RWPE1 (cell line): Measurements from ENCODE around the gene TRPM6.
"Not testable (repeated sequence)": the region's sequence is repeated elsewhere in the genome, so short reads cannot be mapped to it uniquely, and the experiment has no call there.

ENCODE experiments used
- CTCF ChIA-PET: fragments of 350-600 bp; sonication (Branson Sonifier 250); formaldehyde crosslinking; extraction: SDS; loops from one replicate; lab custom pipeline; 2021; lab: Yijun Ruan, JAX
- POLR2A ChIA-PET: fragments of 400-600 bp; formaldehyde crosslinking; extraction: SDS; loops from one replicate; lab custom pipeline; 2020; ENCODE audit warnings: antibody characterized with exemption; ENCODE audit not compliant: low non-redundant PET; lab: Yijun Ruan, JAX
- DNase-seq: peaks from one replicate; pipeline ENCODE4 v3.0.0; 2012; ENCODE audit warnings: low spot score
- H3K27ac ChIP-seq: fragments of 450-650 bp; 2 replicates; pipeline ENCODE4 v1.5.1; 2017
- TF ChIP-seq, protein P1 (sequence below): fragments of 450-650 bp; conservative IDR thresholded peaks from 2 replicates; pipeline ENCODE4 v1.5.1; 2017; ENCODE audit warnings: low read depth, mild to moderate bottlenecking

The TRPM6 gene

DNA sequence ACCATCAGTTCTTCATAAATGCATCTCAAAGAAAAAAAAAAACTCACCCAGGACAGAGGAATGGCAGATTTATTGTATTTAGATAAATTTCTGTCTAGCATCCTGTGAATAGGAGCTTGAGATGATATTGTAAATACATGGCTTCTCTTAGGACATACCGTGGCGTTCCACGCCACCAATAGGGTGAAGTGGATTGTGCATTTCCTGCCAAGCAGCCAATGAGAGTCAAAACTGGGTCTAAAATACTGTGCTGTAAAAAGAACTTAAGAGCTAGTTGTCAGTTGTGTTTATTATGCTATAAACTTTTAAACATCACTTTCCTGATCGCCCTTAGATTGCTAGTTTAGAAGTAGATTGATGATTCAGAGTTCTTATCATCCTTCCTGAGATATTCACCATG lies 20.9 kb upstream of the TRPM6 start:
- POLR2A ChIA-PET: no interaction called here
- no peak overlapping the region for H3K27ac ChIP-seq
- CTCF ChIA-PET: no interaction called here
- no peak for DNase-seq
- TF ChIP-seq, protein P1, sequence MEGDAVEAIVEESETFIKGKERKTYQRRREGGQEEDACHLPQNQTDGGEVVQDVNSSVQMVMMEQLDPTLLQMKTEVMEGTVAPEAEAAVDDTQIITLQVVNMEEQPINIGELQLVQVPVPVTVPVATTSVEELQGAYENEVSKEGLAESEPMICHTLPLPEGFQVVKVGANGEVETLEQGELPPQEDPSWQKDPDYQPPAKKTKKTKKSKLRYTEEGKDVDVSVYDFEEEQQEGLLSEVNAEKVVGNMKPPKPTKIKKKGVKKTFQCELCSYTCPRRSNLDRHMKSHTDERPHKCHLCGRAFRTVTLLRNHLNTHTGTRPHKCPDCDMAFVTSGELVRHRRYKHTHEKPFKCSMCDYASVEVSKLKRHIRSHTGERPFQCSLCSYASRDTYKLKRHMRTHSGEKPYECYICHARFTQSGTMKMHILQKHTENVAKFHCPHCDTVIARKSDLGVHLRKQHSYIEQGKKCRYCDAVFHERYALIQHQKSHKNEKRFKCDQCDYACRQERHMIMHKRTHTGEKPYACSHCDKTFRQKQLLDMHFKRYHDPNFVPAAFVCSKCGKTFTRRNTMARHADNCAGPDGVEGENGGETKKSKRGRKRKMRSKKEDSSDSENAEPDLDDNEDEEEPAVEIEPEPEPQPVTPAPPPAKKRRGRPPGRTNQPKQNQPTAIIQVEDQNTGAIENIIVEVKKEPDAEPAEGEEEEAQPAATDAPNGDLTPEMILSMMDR: no peak

DNA sequence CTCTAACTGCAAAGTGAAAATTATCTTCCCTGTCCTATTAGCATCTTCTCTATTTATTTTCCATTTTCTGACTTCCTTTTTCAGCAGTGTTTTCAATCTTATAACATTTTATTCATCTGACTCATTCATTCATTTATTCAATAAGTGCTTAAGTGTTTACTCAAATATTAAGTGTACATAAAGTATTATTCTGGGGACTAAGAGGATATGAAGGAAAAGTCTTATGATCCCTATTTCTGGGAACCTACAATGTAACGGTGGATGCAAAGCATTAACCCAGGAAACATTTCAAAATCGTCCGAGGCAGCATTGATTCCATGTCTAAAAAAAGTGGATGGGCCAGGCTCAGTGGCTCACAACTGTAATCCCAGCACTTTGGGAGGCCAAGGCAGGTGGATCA lies 19.4 kb upstream of the TRPM6 start:
- POLR2A ChIA-PET: no interaction called here
- DNase-seq: no peak
- H3K27ac ChIP-seq: no peak overlapping the region
- TF ChIP-seq, protein P1: no peak
- CTCF ChIA-PET: interaction anchor here (0.6 kb wide), 1 partner anchor 308 kb away, joined by 3 read pairs; no protein-coding TSS in a partner anchor

DNA sequence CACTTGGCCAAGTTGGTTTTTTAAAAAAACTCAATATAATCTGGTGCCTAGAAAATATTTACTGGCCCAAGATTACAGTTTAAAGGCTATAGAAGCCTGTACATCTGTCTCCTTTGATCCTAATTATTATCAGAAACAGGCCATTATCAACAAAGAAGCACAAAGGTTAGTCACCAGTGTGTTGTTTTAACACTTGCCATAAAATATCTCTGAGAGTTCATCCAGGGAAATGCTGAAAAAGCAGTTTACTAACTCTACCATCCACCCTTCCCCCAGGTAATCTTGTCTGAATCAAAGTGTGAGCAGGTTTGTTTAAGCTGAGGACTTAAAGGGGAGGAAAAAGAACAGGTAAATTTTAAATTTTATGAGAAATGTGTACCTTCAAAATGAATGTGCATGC lies 13.3 kb upstream of the TRPM6 start:
- ChIA-PET POLR2A (no interaction called here), CTCF (no interaction called here)
- DNase-seq: no peak
- TF ChIP-seq, protein P1: no peak
- no peak overlapping the region for H3K27ac ChIP-seq

DNA sequence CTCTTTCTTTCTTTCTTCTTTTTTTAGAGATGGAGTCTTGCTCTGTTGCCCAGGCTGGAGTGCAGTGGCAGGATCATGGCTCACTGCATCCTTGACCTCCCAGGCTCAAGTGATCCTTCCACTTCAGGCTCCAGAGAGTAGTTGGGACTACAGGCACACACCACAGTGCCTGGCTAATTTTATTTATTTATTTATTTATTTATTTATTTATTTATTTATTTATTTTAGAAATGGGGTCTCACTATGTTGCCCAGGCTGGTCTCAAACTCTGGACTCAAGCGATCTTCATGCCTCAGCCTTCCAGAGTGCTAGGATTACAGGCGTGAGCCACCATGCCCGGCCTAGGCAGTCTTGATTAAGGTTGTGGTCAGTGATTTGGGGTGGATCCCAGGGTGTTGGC lies 728 bp upstream of the TRPM6 start:
- CTCF ChIA-PET, DNase-seq, POLR2A ChIA-PET, H3K27ac ChIP-seq: not testable (repeated sequence)

DNA sequence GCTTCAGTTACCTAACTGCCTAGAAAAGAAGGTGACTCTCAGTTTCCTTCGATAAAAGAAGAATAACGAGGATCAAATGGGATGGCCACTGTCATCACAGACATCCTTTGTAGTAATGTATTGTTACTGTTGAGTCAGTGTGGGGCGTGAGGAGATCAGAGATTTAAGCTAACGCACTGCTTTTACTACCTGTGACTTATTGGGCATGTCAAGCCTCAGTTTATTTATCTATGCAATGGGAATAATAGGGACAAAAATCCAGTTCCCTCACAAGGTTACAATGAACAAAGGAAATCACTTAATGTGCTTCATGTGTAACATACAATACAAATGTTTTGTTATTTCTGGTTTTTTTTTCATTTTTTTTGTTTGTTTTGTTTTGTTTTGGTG lies 255 bp upstream of the TRPM6 start:
- no peak for DNase-seq
- no peak overlapping the region for H3K27ac ChIP-seq
- POLR2A ChIA-PET: no interaction called here
- TF ChIP-seq, protein P1: no peak
- CTCF ChIA-PET: interaction anchor here (2.0 kb wide), 1 partner anchor 114 kb away, joined by 7 read pairs; no protein-coding TSS in a partner anchor

DNA sequence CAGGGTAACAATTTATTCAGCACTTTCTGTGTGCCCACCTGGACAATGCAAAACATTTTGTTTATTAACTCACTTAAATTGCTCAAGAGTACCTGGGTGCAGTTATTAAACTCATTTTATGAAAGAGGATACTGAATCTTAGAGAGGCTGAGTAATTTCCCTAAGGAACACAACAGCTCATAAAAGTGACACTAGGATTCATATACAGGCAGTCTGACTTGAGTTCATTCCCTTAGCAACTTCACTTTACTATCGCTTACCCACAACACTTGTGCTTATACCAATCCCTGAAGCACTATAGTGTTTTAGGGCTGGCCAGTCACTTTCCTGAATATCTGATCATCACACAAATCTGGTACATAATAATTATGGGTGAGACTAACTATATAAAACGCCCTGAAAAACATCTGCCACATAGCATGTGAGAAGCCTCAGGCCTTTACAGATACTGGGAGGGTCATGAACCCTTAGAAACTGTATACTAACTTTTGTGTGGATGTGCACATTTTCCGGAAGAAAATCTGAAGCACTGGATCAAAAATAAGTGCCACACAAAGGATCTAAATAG lies 11.3 kb downstream of the TRPM6 start:
- ChIA-PET CTCF (no interaction called here), POLR2A (no interaction called here)
- DNase-seq: no peak
- no peak overlapping the region for H3K27ac ChIP-seq
- TF ChIP-seq, protein P1: no peak

DNA sequence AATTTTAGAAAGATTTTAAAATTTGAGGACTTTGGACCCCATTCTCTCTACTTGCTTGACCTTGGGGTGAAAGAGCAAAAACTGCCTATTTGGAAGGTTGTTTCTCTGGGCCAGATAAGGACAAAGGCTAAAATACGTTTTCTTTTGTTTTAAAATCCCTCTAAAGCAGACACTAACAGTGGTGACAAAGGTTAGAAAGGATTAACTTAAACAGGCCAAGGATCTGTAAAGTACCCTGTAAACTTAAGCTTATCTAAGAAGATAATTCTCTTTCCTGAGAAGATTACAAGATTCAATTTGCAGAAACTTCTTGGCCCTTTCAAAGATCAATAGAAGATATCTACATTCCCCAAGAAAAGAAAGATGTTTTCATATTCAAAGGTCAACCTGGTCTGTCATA lies 12.1 kb downstream of the TRPM6 start:
- no peak for DNase-seq
- TF ChIP-seq, protein P1: no peak
- POLR2A ChIA-PET: no interaction called here
- CTCF ChIA-PET: no interaction called here
- H3K27ac ChIP-seq: no peak overlapping the region
